ENCODE measurements around the gene ABI2. TPM values are rescaled to one million over a fixed set of nuclear protein-coding genes. Genes with fewer than 3 reads are reported as not detected.
"Not testable (repeated sequence)": the region's sequence is repeated elsewhere in the genome, so short reads cannot be mapped to it uniquely, and the experiment has no call there.

The ABI2 gene
- total and polyA plus RNA-seq, 2 experiments from 2014 or later, result 22.6 to 27.5 TPM

GRCh38 chr2:203361922-203362321 is 33.7 kb downstream of the ABI2 start:
- peaks cover 5% of the 10 kb centered on the region for H4K20me1 ChIP-seq (ENCODE audit: insufficient read depth, poor library complexity, severe bottlenecking)
- H3K36me3 ChIP-seq (replicated peaks; ENCODE audit: insufficient read depth, low read depth), result no peaks in the 10 kb centered on the region
- H3K27me3 ChIP-seq, result no peaks in the 10 kb centered on the region
- TF ChIP-seq CTCF (IDR thresholded peaks at IDR 0.05; ENCODE audit: poor library complexity) (no peak), EZH2 (IDR thresholded peaks at IDR 0.05; ENCODE audit: borderline replicate concordance) (no peak), EZH2phosphoT487 (IDR thresholded peaks at IDR 0.05; ENCODE audit: low read depth, severe bottlenecking, unreplicated experiment) (no peak)
- no peak overlapping the region for H2AFZ ChIP-seq
- H3K79me2 ChIP-seq, result peaks cover 57% of the 10 kb centered on the region
- no peaks in the 10 kb centered on the region for H3K9me3 ChIP-seq (ENCODE audit: low read depth)
- DNase-seq (ENCODE audit: low spot score), result no peak
- H3K9me2 ChIP-seq (replicated peaks; ENCODE audit: insufficient read depth), result no peaks in the 10 kb centered on the region
- no peaks in the 10 kb centered on the region for H3K4me1 ChIP-seq (ENCODE audit: insufficient read depth)
- no peak overlapping the region for H3K4me2 ChIP-seq
- no peak overlapping the region for H3K27ac ChIP-seq
- H3K4me3 ChIP-seq, result no peak overlapping the region

- H3K4me2 ChIP-seq, result no peak overlapping the region
- peaks cover 53% of the 10 kb centered on the region for H3K79me2 ChIP-seq
- no peaks in the 10 kb centered on the region for H3K9me2 ChIP-seq (replicated peaks; ENCODE audit: insufficient read depth)
- no peaks in the 10 kb centered on the region for H4K20me1 ChIP-seq (ENCODE audit: insufficient read depth, poor library complexity, severe bottlenecking)
- no peak for DNase-seq (ENCODE audit: low spot score)
- H3K27me3 ChIP-seq, result no peaks in the 10 kb centered on the region
- 93% methylated on average over 5 of the region's 5 CpGs for WGBS (ENCODE audit: low lambda C conversion rate, missing lambda C conversion rate)
- TF ChIP-seq EZH2 (IDR thresholded peaks at IDR 0.05; ENCODE audit: borderline replicate concordance) (no peak), CTCF (IDR thresholded peaks at IDR 0.05; ENCODE audit: poor library complexity) (no peak), EZH2phosphoT487 (IDR thresholded peaks at IDR 0.05; ENCODE audit: low read depth, severe bottlenecking, unreplicated experiment) (no peak)
- H3K36me3 ChIP-seq (replicated peaks; ENCODE audit: insufficient read depth, low read depth), result no peaks in the 10 kb centered on the region
- no peaks in the 10 kb centered on the region for H3K9me3 ChIP-seq (ENCODE audit: low read depth)
- H3K4me3 ChIP-seq, result no peak overlapping the region
- H2AFZ ChIP-seq, result no peak overlapping the region
- no peak overlapping the region for H3K27ac ChIP-seq
- H3K4me1 ChIP-seq (ENCODE audit: insufficient read depth), result no peaks in the 10 kb centered on the region
Measured at GRCh38 chr2:203366639-203367466, 38.7 kb downstream of the ABI2 start.

GRCh38 chr2:203372706-203373105 is 44.5 kb downstream of the ABI2 start:
- not testable (repeated sequence) for H4K20me1 ChIP-seq (ENCODE audit: insufficient read depth, poor library complexity, severe bottlenecking); DNase-seq (ENCODE audit: low spot score); H3K4me2 ChIP-seq; H2AFZ ChIP-seq; H3K27me3 ChIP-seq; H3K9me3 ChIP-seq (ENCODE audit: low read depth); H3K4me3 ChIP-seq; H3K36me3 ChIP-seq (replicated peaks; ENCODE audit: insufficient read depth, low read depth); H3K27ac ChIP-seq; H3K9me2 ChIP-seq (replicated peaks; ENCODE audit: insufficient read depth); H3K4me1 ChIP-seq (ENCODE audit: insufficient read depth)
- 89% methylated on average over 7 of the region's 31 CpGs for WGBS (ENCODE audit: low lambda C conversion rate, missing lambda C conversion rate)
- H3K79me2 ChIP-seq, result peaks cover 25% of the 10 kb centered on the region

- H3K27me3 ChIP-seq, result no peaks in the 10 kb centered on the region
- no peaks in the 10 kb centered on the region for H3K9me2 ChIP-seq (replicated peaks; ENCODE audit: insufficient read depth)
- H4K20me1 ChIP-seq (ENCODE audit: insufficient read depth, poor library complexity, severe bottlenecking), result no peaks in the 10 kb centered on the region
- H3K4me1 ChIP-seq (ENCODE audit: insufficient read depth), result no peaks in the 10 kb centered on the region
- H3K27ac ChIP-seq, result no peak overlapping the region
- DNase-seq (ENCODE audit: low spot score), result no peak
- no peak overlapping the region for H3K4me3 ChIP-seq
- no peak overlapping the region for H2AFZ ChIP-seq
- no peak overlapping the region for H3K4me2 ChIP-seq
- no peaks in the 10 kb centered on the region for H3K36me3 ChIP-seq (replicated peaks; ENCODE audit: insufficient read depth, low read depth)
- H3K79me2 ChIP-seq, result peaks cover 18% of the 10 kb centered on the region
- TF ChIP-seq EZH2 (IDR thresholded peaks at IDR 0.05; ENCODE audit: borderline replicate concordance) (no peak), EZH2phosphoT487 (IDR thresholded peaks at IDR 0.05; ENCODE audit: low read depth, severe bottlenecking, unreplicated experiment) (no peak), CTCF (IDR thresholded peaks at IDR 0.05; ENCODE audit: poor library complexity) (no peak)
- no peaks in the 10 kb centered on the region for H3K9me3 ChIP-seq (ENCODE audit: low read depth)
Measured at GRCh38 chr2:203376173-203376572, 48.0 kb downstream of the ABI2 start.

Measured in hepatocyte (in vitro differentiated cells).